Naive thymus-derived CD8-positive, alpha-beta T cell (primary cell): ENCODE measurements around the gene RASA3. TPM values are rescaled to one million over a fixed set of nuclear protein-coding genes. Genes with fewer than 3 reads are reported as not detected.
"Not testable (repeated sequence)": the region's sequence is repeated elsewhere in the genome, so short reads cannot be mapped to it uniquely, and the experiment has no call there.

Source experiments
- ATAC-seq, 2 donors: fragments of 150-1000 bp; cut with Tn5 transposase in 1 of 2; sonication (Bioruptor Pico), chemical (Tn5 transposase) in 1 of 2; 1 replicate in 1 of 2; 2 replicates in 1 of 2; pipeline ENCODE4 v1.10.0; 2021; ENCODE audit warnings: mild to moderate bottlenecking in 2 of 2, moderate library complexity in 2 of 2
- POLR2A ChIA-PET: fragments of 350-600 bp; sonication (Branson Sonifier 250); formaldehyde crosslinking; loops from one replicate; lab custom pipeline; 2021; ENCODE audit warnings: antibody characterized with exemption; lab: Charles Lee
- DNase-seq, 10 donors: peaks; one replicate each; pipeline versions ENCODE4 v3.0.0 to v3.0.0-alpha.2; 2020 to 2022
- H3K27ac Mint-ChIP-seq, 10 donors: one replicate each; pipeline ENCODE4 v1.8.0; 2020 to 2022; ENCODE audit warnings: mild to moderate bottlenecking in 10 of 10, mixed read lengths in 10 of 10, moderate library complexity in 4 of 10, inconsistent platforms in 1 of 10
- H3K27me3 Mint-ChIP-seq, 5 donors: one replicate each; pipeline ENCODE4 v1.8.0; 2021 to 2022; ENCODE audit warnings: mixed read lengths in 5 of 5
- H3K36me3 Mint-ChIP-seq, 3 donors: one replicate each; pipeline ENCODE4 v1.8.0; 2020 to 2022; ENCODE audit warnings: mixed read lengths in 3 of 3, mild to moderate bottlenecking in 2 of 3, inconsistent platforms in 1 of 3
- H3K4me1 Mint-ChIP-seq, 4 donors: one replicate each; pipeline ENCODE4 v1.8.0; 2021 to 2022; ENCODE audit warnings: mixed read lengths in 4 of 4
- H3K4me3 Mint-ChIP-seq, 10 donors: one replicate each; pipeline ENCODE4 v1.8.0; 2020 to 2022; ENCODE audit warnings: mild to moderate bottlenecking in 10 of 10, mixed read lengths in 10 of 10, moderate library complexity in 6 of 10, inconsistent platforms in 1 of 10
- H3K9me3 Mint-ChIP-seq, 9 donors: one replicate each; pipeline ENCODE4 v1.8.0; 2020 to 2022; ENCODE audit warnings: mixed read lengths in 9 of 9, mild to moderate bottlenecking in 3 of 9, inconsistent platforms in 1 of 9, moderate library complexity in 1 of 9
- polyA plus RNA-seq, 3 donors: library from polyadenylated mRNA; unstranded; fragments of 300-500 nt; fragmentation: Illumina TruSeq; gene quantifications; one replicate each; pipeline ENCODE4 v1.2.3, GENCODE V29; 2021
- total RNA-seq, 8 experiments: library from RNA in 2 of 8; stranded (reverse) in 2 of 8; gene quantifications; one replicate each; pipeline ENCODE4 v1.2.3 and lab custom pipeline; 2021 to 2026

RASA3 gene
- total and polyA plus RNA-seq, 5 experiments from 2014 or later, result 62.2 to 196 (median 169) TPM

GRCh38 chr13:114164681-114165429 is 32.4 kb upstream of the RASA3 start:
- peak overlapping the region in 4 of 10 donors; percentile 31 to 63 (median 45) for H3K4me3 Mint-ChIP-seq
- ATAC-seq (no peak), DNase-seq (no peak)
- no peaks in the 10 kb centered on the region for H3K27me3 Mint-ChIP-seq
- peaks cover 41 to 90% (median 81%) of the 10 kb centered on the region in 4 donors for H3K4me1 Mint-ChIP-seq
- H3K36me3 Mint-ChIP-seq, result peaks cover 0 to 46% (median 14%) of the 10 kb centered on the region in 3 donors
- peaks cover 0 to 61% (median 15%) of the 10 kb centered on the region in 9 donors for H3K9me3 Mint-ChIP-seq
- POLR2A ChIA-PET, result interaction anchor here (1.1 to 11.7 kb wide), 9 partner anchors 10 to 99 kb away, joined by 3 to 114 read pairs (median 8); partner anchors contain the start of genes CFAP97D2 and RASA3
- peak overlapping the region in 8 of 10 donors; percentile 61 to 86 (median 75) for H3K27ac Mint-ChIP-seq

- Mint-ChIP-seq H3K9me3 (peaks cover 0 to 65% (median 19%) of the 10 kb centered on the region in 9 donors), H3K4me1 (peaks cover 41 to 94% (median 87%) of the 10 kb centered on the region in 4 donors), H3K36me3 (peaks cover 0 to 50% (median 14%) of the 10 kb centered on the region in 3 donors), H3K4me3 (peak overlapping the region in 5 of 10 donors; percentile 15 to 42 (median 30)), H3K27me3 (no peaks in the 10 kb centered on the region), H3K27ac (peak overlapping the region in 9 of 10 donors; percentile 42 to 84 (median 69))
- POLR2A ChIA-PET, result interaction anchor here (0.9 to 11.7 kb wide), 6 partner anchors 9 to 32 kb away, joined by 3 to 114 read pairs (median 13); partner anchors contain the start of genes CFAP97D2 and RASA3
- ATAC-seq (no peak), DNase-seq (no peak)
Measured at GRCh38 chr13:114164053-114164452, 31.6 kb upstream of the RASA3 start.

GRCh38 chr13:114162533-114162922 is 30.1 kb upstream of the RASA3 start:
- no peaks in the 10 kb centered on the region for H3K27me3 Mint-ChIP-seq
- peak overlapping the region; percentile 60 to 99 (median 94) for H3K27ac Mint-ChIP-seq
- peaks cover 0 to 68% (median 19%) of the 10 kb centered on the region in 9 donors for H3K9me3 Mint-ChIP-seq
- ATAC-seq, result no peak
- peaks cover 0 to 58% (median 14%) of the 10 kb centered on the region in 3 donors for H3K36me3 Mint-ChIP-seq
- POLR2A ChIA-PET, result interaction anchor here (0.6 to 11.7 kb wide), 20 partner anchors 8 to 97 kb away, joined by 3 to 114 read pairs (median 4); partner anchors contain the start of genes CFAP97D2 and RASA3
- peak overlapping the region; percentile 8 to 87 (median 76) for H3K4me3 Mint-ChIP-seq
- DNase-seq, result no peak
- peaks cover 41 to 93% (median 85%) of the 10 kb centered on the region in 4 donors for H3K4me1 Mint-ChIP-seq

- peaks cover 38 to 93% (median 85%) of the 10 kb centered on the region in 4 donors for H3K4me1 Mint-ChIP-seq
- ATAC-seq (peak; percentile 77 to 78), DNase-seq (peak in 4 of 10 donors; percentile 24 to 52 (median 40))
- H3K9me3 Mint-ChIP-seq, result peaks cover 0 to 72% (median 19%) of the 10 kb centered on the region in 9 donors
- peaks cover 0 to 58% (median 14%) of the 10 kb centered on the region in 3 donors for H3K36me3 Mint-ChIP-seq
- peak overlapping the region; percentile 54 to 87 (median 76) for H3K4me3 Mint-ChIP-seq
- no peaks in the 10 kb centered on the region for H3K27me3 Mint-ChIP-seq
- peak overlapping the region; percentile 60 to 99 (median 94) for H3K27ac Mint-ChIP-seq
- POLR2A ChIA-PET, result interaction anchor here (0.6 to 11.7 kb wide), 22 partner anchors 9 to 97 kb away, joined by 3 to 114 read pairs (median 4); partner anchors contain the start of genes CFAP97D2 and RASA3
Measured at GRCh38 chr13:114161644-114162532, 29.5 kb upstream of the RASA3 start.

- H3K4me3 Mint-ChIP-seq, result peak overlapping the region in 7 of 10 donors; percentile 42 to 87 (median 74)
- POLR2A ChIA-PET, result interaction anchor here (0.9 to 11.7 kb wide), 10 partner anchors 10 to 39 kb away, joined by 3 to 114 read pairs (median 10); partner anchors contain the start of gene CFAP97D2
- ATAC-seq, result no peak
- peaks cover 43 to 91% (median 84%) of the 10 kb centered on the region in 4 donors for H3K4me1 Mint-ChIP-seq
- H3K27me3 Mint-ChIP-seq, result no peaks in the 10 kb centered on the region
- H3K27ac Mint-ChIP-seq, result peak overlapping the region; percentile 60 to 97 (median 94)
- peaks cover 0 to 60% (median 14%) of the 10 kb centered on the region in 3 donors for H3K36me3 Mint-ChIP-seq
- peaks cover 0 to 72% (median 19%) of the 10 kb centered on the region in 9 donors for H3K9me3 Mint-ChIP-seq
- DNase-seq, result no peak
Measured at GRCh38 chr13:114161028-114161556, 28.7 kb upstream of the RASA3 start.

GRCh38 chr13:114158869-114159666 is 26.6 kb upstream of the RASA3 start:
- Mint-ChIP-seq H3K9me3 (peaks cover 0 to 57% (median 16%) of the 10 kb centered on the region in 9 donors), H3K36me3 (peaks cover 0 to 54% (median 14%) of the 10 kb centered on the region in 3 donors), H3K4me1 (peaks cover 40 to 79% (median 76%) of the 10 kb centered on the region in 4 donors), H3K4me3 (peak overlapping the region in 4 of 10 donors; percentile 20 to 39 (median 24)), H3K27ac (peak overlapping the region in 9 of 10 donors; percentile 25 to 97 (median 88))
- POLR2A ChIA-PET, result interaction anchor here (4.7 to 11.7 kb wide), 2 partner anchors 11 to 15 kb away, joined by 23 to 114 read pairs; no protein-coding TSS in a partner anchor
- DNase-seq, ATAC-seq, H3K27me3 Mint-ChIP-seq: not testable (repeated sequence)

- POLR2A ChIA-PET, result interaction anchor here (1.0 to 2.3 kb wide), 9 partner anchors 8 to 62 kb away, joined by 3 to 11 read pairs (median 5); no protein-coding TSS in a partner anchor
- Mint-ChIP-seq H3K27ac (peak overlapping the region; percentile 75 to 98 (median 95)), H3K4me1 (peaks cover 45 to 82% (median 78%) of the 10 kb centered on the region in 4 donors), H3K9me3 (peaks cover 0 to 50% (median 20%) of the 10 kb centered on the region in 9 donors), H3K27me3 (no peaks in the 10 kb centered on the region), H3K36me3 (peaks cover 0 to 46% (median 14%) of the 10 kb centered on the region in 3 donors), H3K4me3 (peak overlapping the region in 7 of 10 donors; percentile 15 to 77 (median 54))
- DNase-seq (peak in 1 of 10 donors; percentile 25), ATAC-seq (peak; percentile 14 to 18)
Measured at GRCh38 chr13:114157869-114158495, 25.6 kb upstream of the RASA3 start.

GRCh38 chr13:114155926-114156883 is 23.8 kb upstream of the RASA3 start:
- Mint-ChIP-seq H3K9me3 (peaks cover 0 to 36% (median 20%) of the 10 kb centered on the region in 9 donors), H3K4me1 (peaks cover 43 to 82% (median 79%) of the 10 kb centered on the region in 4 donors), H3K36me3 (peaks cover 0 to 34% (median 5%) of the 10 kb centered on the region in 3 donors), H3K27me3 (no peaks in the 10 kb centered on the region), H3K27ac (peak overlapping the region; percentile 93 to 98 (median 96)), H3K4me3 (peak overlapping the region; percentile 64 to 87 (median 78))
- peak; percentile 26 to 49 for ATAC-seq
- POLR2A ChIA-PET, result interaction anchor here (1.4 to 2.3 kb wide), 5 partner anchors 8 to 64 kb away, joined by 4 to 11 read pairs (median 6); no protein-coding TSS in a partner anchor
- peak in 3 of 10 donors; percentile 35 to 57 (median 48) for DNase-seq

- H3K9me3 Mint-ChIP-seq, result peaks cover 0 to 29% (median 19%) of the 10 kb centered on the region in 9 donors
- peaks cover 0 to 25% (median 0%) of the 10 kb centered on the region in 3 donors for H3K36me3 Mint-ChIP-seq
- POLR2A ChIA-PET, result interaction anchor here (0.8 to 1.8 kb wide), 3 partner anchors 12 to 26 kb away, joined by 3 to 18 read pairs (median 3); no protein-coding TSS in a partner anchor
- peak overlapping the region in 2 of 10 donors; percentile 80 to 97 for H3K27ac Mint-ChIP-seq
- no peaks in the 10 kb centered on the region for H3K27me3 Mint-ChIP-seq
- ATAC-seq (no peak), DNase-seq (no peak)
- peak overlapping the region in 2 of 10 donors; percentile 81 to 94 for H3K4me3 Mint-ChIP-seq
- H3K4me1 Mint-ChIP-seq, result peaks cover 46 to 82% (median 79%) of the 10 kb centered on the region in 4 donors
Measured at GRCh38 chr13:114155320-114155719, 22.9 kb upstream of the RASA3 start.
